HG03039 (cell line): ENCODE data around the gene OVOL3.
"Not testable (repeated sequence)": the region's sequence is repeated elsewhere in the genome, so short reads cannot be mapped to it uniquely, and the experiment has no call there.

Experiments
- ATAC-seq: cut with Tn5 transposase; IDR thresholded peaks from one replicate; pipeline ENCODE4 v1.9.1; 2021; ENCODE audit warnings: mild to moderate bottlenecking, moderate library complexity; ENCODE audit not compliant: unreplicated experiment

The OVOL3 gene

DNA sequence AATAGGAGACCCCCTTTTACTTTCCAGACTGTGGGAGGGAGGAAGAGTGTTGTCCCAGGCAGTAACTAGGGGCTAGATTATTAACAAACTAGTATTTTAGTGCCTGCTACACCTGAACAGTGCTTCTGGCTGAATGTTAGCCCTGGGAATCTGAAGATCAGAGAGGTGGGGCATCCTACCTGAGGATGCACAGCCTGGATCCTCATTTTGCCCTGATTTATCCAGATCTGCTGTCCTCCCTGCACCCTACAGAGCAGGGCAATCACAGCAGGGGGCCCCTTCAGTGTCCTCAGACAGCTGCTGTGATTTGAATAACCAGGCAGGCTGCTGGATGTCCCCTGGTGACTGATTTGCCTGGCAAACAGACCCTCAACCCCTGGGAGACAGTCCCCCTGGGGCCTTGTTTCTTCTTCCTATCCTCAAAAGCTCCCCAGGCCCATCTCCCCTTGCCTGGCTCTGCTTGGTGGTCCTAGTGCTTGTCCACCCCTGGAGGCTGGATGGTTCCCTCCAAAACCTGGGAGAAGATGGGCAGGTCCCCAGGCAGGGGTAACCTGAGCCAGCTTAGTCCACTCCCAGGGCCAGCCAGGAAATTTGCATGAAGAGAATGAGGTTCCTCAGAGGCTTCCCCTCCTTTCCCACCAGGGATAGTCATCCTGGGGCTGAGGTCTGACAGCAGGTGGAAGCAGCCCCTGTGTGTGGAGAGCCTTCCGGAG lies at the start of gene OVOL3:
OVOL3 (plus strand) TSS at position 657 of the 713 bp plus-strand sequence. CDS start 60 bp downstream, outside the sequence.
- no peak for ATAC-seq

DNA sequence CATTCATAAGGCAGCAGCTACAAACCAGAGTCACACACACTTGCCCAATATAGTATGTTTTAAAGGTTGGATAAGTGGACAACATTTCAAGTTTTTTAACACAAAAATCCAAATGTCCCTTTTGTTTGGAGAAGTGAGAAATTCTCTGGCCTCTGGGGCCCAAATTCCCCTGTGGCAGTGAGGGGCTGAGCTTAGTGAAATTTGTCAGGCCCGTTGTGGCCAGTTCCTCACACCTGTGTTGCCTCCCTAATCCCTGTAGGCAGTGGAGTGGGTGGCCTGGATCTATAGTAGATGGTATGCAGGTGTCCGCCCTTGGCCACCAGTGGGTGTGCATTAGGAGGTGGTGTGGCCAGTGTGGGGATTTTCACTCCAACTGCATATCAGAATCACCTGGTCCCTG lies 49.6 kb upstream of the OVOL3 start:
- ATAC-seq, result no peak

DNA sequence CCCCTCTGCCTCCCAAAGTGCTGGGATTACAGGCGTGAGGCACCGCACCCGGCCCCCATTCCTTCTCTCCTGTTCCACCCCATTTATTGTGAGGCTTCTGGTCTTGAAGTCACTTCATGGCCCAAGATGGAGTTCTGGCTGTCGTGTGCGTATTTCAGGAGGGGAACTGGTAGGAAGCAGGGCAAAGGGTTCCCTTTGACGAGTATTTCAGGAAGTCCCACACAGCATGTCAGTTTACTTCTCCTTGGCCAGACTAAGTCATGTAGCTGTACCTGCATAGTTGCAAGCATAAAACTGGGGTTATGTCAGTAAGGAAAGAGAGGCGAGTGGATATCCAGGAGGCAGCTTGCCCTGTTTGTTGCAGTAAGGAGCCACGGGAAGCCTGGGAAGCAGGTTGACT lies 46.1 kb upstream of the OVOL3 start:
- ATAC-seq, result no peak

DNA sequence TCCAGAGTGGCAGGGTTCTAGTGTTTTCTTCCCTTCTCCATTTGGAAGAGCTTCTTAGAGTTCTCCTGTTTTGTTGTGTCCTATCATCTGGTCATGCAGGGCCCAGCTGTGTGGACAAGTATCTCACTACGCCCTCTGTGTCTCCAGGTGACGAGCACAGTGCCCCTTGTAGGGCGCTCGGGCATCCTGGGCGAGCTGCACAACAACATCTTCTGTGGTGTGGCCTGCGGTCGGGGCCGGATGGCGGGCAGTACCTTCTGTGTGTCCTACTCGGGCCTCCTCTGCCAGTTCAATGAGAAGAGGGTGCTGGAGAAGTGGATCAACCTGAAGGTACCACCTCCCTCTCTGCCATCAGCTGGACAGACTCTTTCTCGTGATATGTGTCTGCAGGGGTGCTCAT lies 43.3 kb upstream of the OVOL3 start:
- no peak for ATAC-seq

DNA sequence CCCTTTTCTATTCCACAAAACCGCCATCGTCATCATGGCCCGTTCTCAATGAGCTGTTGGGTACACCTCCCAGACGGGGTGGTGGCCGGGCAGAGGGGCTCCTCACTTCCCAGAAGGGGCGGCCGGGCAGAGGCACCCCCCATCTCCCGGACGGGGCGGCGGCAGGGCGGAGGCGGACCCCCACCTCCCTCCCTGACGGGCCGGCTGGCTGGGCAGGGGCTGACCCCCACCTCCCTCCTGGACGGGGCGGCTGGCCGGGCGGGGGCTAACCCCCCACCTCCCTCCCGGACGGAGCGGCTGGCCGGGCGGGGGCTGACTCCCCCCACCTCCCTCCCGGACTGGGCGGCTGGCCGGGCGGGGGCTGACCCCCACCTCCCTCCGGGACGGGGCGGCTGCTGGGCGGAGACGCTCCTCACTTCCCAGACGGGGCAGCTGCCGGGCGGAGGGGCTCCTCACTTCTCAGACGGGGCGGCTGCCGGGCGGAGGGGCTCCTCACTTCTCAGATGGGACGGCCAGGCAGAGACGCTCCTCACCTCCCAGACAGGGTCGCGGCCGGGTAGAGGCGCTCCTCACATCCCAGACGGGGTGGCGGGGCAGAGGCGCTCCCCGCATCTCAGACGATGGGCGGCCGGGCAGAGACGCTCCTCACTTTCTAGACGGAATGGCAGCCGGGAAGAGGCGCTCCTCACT lies 42.0 kb upstream of the OVOL3 start:
- ATAC-seq, result not testable (repeated sequence)

DNA sequence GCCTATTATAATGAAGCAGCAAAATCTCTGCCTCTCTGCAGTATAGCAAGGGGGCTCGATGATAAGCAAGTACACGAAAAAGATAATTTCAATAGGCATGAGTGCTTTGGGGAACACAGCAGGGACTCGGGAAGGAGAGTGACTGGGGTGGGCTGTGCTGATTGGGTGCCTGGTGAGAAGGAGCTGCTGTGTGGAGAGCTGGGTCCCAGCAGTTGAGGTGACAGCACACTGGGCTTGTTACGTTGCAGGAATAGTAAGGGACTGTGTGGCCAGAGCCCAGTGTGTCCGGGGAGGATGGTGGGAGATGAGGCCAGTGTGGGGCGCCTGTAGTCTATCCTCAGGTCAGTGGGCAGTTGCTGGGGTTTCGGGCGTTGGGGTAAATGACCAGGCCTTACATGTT lies 38.9 kb upstream of the OVOL3 start:
- ATAC-seq, result no peak

DNA sequence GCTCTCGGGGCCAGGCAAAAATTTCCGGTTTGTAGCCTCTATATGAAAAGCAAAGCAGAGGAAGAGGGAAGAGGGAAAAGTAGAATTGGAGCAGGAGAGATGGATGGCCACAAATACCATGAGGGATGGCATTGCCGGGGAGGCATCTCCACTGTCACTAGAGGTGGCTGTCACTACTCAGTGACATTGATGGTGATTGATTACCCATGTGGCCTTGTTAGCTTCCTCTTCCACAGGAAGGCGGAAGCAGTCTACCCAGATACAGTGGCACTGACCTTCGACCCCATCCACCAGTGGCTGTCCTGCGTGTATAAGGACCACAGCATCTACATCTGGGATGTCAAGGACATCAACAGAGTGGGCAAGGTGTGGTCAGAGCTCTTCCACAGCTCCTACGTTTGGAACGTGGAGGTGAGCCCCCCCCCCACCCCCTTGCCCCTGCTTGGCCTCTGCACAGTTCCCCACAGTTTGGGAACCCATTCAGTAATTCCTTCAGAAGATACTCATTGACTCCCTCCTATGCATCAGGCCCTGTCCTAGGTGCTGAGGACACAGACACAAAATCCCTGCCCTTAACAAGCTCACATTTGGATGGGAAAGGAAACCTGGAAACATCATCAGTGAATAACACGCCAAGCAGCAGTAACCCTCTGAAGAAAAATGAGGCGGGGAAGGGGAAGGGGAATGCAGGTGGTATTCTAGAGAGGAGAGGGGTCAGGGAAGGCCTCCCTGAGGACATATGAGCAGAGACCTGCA lies 37.6 kb upstream of the OVOL3 start:
- ATAC-seq, result no peak

DNA sequence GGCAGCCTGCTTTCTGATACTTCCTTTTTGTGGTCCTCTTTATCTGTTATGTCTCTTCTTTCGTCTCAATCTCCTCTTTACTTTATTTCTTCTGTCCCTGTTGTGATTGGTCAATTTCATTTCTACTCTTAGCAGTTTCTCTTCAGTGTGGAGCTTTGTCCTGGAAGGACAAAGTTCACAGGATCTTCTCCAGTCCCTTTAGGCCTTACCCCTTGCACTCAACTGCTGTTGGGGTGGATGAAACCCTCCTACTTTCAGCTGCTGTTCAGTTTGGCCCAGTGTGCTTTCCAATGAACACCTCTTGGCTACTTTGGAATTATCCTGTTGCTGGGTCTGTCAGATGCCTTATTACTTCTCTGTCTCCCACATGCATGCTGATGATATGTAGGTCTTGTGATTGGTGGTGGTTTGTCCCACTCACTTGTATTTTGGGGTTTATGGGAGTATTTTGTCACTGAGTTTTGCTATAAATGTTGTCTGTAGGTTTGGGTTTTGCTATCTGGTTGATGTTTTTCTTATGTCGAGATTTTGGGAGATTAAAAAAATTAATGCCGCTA lies 31.5 kb upstream of the OVOL3 start:
- ATAC-seq, result no peak

DNA sequence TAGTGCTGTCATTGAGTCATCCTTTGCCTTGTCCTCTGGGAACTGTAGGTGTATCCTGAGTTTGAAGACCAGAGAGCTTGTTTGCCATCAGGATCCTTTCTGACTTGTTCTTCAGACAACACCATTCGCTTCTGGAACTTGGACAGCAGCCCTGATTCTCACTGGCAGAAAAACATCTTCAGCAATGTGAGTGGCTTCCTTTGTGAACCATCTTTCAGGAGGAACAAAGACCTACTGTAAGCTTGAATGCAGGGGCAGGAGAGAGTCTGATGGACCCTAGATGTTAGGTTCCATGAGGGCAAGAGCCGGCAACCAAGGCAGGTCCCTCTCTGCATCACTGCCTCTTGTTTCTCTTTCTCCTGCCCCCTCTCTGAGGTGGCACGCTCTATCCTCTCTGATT lies 29.6 kb upstream of the OVOL3 start:
- no peak for ATAC-seq

DNA sequence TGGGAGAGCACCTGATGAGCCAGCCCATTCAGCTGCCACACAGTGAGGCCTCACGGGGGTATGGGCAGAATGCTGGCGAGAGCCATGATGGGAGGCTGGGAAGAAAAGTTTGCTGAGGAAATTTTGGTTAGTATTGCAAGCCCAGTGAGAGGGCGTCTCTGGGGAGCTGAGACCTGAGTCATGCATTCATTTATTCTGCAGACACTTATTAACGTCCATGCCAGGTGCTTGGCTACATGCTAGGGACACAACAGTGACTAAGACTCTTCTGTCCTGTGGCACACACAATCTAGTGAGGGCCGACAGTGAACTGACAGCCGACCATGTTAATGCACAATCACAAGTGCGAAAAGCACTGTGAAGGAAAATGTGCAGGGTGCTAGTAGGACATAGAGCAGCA lies 29.0 kb upstream of the OVOL3 start:
- no peak for ATAC-seq

DNA sequence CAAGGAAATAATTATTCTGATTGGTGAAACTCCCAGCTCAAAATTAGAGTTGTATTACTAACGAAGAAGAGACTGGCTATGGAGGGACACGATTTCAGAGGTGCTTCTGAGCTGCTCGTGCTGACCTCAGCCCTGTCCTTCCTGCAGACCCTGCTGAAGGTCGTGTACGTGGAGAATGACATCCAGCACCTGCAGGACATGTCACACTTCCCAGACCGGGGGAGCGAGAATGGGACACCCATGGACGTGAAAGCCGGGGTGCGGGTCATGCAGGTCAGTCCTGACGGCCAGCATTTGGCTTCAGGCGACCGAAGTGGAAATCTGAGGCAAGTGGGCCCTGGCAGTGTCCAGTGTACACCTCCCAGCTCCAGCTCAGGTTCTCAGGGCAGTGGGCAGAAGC lies 28.0 kb upstream of the OVOL3 start:
- no peak for ATAC-seq

DNA sequence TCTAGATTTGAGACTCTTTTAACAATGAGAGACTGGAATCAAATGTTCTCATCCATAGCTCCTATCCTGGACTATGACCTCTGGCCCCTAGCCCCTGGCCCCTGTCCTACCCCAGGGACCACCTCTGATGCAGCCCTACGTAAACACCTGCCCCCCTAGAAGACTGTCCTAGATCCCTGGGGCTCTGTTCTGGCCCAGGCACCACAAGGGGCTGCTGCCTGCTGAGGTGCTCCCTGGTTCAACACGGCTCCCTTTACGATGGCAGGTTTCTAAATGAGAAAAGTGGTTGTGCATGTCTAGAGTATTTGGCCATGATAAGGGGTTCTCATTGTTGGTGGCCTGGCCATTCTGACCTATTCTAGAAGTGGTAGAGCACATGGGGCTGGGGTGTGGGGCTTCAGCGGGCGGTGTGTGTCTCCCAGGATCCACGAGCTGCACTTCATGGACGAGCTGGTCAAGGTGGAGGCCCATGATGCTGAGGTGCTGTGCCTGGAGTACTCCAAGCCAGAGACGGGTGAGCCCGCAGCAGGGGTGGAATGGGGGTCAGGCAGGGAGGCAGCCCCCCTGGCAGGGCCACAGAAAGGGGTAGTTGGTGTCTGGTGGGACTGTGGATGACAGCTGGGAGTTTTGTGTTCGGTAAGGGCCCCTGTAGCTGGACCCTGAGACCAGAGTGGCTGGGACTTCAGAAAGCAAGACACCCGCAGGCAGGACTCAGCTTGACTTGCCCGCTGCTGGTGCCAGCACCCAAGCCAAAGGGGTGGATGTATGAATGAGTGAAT lies 26.5 kb upstream of the OVOL3 start:
- ATAC-seq, result no peak

DNA sequence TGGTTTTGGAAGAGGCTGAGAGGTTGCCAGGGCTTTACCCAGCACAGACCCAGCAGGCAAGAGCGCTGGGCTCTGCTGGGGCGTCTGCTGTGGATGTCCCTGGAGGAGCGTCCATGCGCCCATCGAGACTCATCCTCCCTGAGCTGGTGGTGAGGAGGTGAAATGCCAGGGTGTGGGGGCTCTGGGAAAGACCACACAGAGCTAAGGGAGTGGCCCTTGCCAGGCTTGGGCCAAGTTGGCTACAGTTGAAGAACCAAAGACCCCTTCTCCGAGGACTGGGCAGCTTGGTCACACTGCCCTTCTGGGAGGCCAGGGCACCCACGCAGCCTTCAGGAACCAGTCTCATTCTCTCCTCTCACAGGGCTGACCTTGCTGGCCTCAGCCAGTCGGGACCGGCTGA lies 24.6 kb upstream of the OVOL3 start:
- ATAC-seq, result no peak

DNA sequence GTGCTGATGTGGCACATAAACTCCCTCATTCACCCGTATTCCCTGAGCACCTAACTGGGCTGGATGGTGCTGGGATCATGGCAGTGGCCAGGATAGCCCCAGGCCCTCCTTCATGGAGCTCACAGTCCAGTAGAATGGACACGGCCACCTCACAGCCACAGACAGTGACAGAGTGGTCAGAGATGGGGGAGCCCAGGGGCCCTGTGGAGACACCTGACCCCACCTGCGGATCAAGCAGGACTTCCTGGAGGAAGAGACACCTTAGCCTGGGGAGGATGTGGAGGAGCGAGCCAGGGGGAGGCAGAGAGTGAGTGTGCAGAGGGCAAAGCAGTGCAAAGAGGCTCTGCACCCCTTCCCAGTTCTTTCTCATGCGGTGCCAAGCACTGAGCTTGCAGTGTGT lies 21.1 kb upstream of the OVOL3 start:
- no peak for ATAC-seq

DNA sequence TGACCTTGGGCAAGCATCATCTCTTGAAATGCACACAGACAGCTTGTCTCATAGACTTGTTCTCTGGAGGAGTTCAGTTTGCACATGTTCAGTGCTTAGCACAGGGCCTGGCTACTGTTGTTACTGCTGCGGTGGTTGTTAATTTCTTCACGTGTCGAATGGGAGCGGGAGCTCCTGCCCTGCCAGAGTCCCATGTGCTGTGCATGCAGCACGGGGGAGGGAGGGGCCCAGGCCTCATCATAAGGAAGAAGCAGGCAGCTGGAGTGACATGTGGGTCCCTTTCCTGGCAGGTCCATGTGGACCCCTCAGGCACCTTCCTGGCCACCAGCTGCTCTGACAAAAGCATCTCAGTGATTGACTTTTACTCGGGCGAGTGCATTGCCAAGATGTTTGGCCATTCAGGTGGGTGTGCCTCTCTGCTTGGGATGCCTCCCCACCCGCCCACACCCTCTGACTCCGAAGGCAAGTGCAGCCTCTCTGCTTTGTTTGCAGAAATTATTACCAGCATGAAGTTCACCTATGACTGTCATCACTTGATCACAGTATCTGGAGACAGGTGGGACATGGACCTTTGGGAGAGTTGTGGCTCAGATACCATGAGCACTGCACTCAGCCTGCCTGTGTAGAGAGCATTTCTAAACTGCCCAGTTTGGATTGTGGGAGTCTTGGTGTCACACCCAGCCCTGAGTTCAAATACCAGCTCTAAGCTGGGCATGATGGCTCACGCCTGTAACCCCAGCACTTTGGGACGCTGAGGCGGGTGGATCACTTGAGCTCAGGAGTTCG lies 19.8 kb upstream of the OVOL3 start:
- no peak for ATAC-seq

DNA sequence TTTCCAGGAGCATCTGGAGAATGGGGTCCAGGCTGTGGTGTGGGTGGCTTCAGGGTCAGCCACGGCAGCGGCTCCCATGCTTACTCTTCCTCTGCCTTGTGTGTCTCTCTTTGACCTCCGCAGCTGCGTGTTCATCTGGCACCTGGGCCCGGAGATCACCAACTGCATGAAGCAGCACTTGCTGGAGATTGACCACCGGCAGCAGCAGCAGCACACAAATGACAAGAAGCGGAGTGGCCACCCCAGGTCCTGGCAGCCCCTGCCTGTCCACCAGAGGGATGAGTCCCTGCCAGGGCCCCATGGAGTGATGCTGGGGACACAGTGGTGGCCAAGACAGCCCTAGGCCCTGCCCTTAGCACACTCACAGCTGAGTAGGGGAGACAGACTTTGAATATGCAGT lies 18.4 kb upstream of the OVOL3 start:
- no peak for ATAC-seq

DNA sequence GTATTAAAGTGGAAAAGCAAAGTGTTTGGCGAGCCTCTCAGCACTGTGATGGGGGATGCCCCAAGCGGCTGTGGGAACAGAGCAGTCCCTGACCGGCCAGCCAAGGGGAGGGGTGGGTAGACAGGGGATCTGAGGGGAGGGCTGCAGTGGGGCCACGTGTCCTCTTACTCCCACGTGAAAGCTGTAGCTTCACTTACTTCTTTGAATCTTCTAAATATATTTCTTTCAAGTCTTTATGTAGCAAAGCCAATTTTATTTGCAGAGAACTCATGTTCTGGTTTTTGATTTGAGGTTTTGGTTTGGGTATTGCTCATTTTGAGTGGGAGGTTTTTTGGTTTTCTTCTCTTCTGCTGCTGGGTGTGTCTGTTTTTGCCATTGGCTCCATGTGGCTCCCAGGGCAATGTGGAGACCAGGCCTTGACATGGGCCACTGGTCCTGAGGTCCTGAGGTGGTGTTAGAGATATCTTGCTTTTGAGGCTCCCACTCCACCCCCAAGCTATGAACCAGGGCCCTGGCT lies 17.7 kb upstream of the OVOL3 start:
- ATAC-seq, result no peak

DNA sequence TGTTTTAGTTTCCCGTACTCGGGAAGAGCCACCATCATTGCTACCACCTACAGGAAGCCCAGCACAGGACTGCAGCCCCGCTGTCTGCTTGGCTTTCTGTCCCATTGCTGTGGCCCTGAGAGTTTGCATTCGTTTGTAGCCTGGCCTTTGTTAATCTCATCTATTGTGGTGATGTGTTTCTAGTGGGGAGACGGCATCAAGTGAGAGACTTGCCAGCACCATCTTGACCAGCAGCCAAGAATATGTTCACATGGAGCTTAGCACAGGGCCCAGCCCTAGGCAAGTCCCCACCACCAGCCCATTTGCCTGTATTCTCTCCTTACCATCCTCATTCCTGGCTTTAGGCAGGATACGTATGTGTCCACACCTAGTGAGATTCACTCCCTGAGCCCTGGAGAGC lies 17.3 kb upstream of the OVOL3 start:
- no peak for ATAC-seq

DNA sequence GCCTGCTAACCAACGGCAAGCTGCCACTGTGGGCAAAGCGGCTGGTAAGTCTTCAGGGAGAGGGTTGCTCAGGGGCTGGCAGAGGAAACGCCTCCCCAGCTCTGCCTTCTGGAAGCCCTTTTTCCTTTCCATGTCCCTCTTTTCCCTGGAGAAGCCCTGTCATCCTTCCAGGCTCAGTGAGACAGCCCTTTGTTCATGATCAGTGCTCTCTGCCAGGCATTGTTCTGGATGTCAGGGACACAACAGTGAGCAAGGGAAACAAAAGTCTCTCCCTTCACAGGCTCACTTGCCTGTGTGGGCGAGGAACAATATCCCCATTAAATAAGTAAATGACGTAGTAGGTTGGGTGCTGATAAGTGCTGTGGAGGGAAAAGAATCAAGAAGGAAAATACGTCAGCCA lies 13.9 kb upstream of the OVOL3 start:
- ATAC-seq, result no peak
